ENCODE results near the gene SCAMP3.
A peak's percentile ranks its signal among the peaks of the same experiment; 100 is the strongest.
"Not testable (repeated sequence)": the region's sequence is repeated elsewhere in the genome, so short reads cannot be mapped to it uniquely, and the experiment has no call there.

SCAMP3 gene

DNA sequence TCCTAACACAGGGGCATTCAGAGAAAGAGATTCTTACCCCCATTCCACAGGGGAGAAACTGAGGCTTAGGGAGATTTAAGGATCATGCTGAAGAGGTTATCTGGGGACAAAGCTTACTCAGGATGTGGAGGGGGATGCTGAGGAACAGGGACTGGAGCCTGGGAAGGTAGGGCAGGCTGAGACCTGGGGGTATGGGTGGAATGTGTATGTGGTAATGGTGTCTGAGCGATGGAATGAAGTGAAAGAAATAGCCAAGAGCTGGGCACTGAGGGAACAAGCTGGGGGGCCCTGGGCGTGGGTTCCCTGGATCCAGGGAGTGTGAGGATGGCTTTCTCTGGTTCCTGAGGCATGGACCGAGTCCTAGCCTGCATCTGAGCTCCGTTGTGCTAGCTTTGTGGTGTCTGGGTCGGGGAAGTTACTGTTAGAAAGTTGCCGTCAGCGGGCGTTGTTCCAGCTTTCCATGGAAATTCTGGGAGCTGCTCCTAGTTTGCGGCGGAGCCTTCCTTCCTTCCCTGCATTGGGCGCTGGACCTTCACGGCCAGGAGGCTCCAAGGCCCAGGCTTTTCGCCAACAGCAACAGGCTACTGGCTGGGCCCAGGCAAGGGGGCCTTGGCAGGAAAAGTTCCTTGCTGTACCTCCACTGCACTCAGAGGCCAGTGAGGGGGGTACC, 50.6 kb downstream of the SCAMP3 start:
- H3K9me3 Mint-ChIP-seq (ENCODE audit: low read depth); H3K4me3 Mint-ChIP-seq; H3K27ac Mint-ChIP-seq; H3K36me3 Mint-ChIP-seq; H3K27me3 Mint-ChIP-seq: not testable (repeated sequence)
- H3K4me1 Mint-ChIP-seq (ENCODE audit: low read depth): peaks cover 18% of the 10 kb centered on the region

DNA sequence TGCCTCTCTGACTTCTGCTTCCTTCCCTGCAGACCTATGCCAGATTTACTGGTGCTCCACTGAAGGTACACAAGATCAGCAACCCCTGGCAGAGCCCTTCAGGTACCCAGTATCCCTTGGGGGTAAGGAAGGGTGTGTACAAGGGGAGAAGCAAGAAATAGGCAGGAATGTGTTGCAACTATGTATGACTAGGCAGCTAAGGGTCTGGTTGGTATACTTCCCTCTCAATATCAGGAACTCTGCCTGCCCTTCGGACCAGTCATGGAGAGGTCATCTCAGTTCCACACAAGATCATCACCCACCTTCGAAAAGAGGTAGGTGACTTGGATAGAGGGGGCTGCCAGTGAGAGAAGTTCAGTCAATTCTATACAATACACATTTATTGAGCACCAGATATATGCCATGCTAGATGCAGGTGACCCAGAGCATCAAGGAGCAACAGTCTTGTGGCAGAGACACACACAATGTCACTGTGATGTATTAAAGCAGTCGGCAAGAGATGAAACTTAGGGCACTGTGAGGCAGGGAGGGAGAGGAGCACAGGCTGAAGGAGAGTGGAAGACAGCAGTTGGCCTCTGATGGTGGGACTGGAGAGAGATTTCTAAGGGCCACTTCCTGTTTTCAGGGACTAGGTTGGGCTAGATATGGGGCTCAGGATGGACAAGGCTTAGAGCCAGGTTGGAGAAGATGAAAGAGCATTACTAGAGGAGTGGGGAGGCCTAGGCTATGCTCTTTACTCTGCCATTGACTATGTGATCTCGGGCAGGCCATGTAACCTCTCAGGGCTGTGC, 51.7 kb downstream of the SCAMP3 start:
- H3K27me3 Mint-ChIP-seq: no peaks in the 10 kb centered on the region
- H3K27ac Mint-ChIP-seq: peak overlapping the region; percentile 31
- H3K9me3 Mint-ChIP-seq (ENCODE audit: low read depth): no peaks in the 10 kb centered on the region
- H3K36me3 Mint-ChIP-seq: no peaks in the 10 kb centered on the region
- peaks cover 18% of the 10 kb centered on the region for H3K4me1 Mint-ChIP-seq (ENCODE audit: low read depth)
- peak overlapping the region; percentile 95 for H3K4me3 Mint-ChIP-seq

DNA sequence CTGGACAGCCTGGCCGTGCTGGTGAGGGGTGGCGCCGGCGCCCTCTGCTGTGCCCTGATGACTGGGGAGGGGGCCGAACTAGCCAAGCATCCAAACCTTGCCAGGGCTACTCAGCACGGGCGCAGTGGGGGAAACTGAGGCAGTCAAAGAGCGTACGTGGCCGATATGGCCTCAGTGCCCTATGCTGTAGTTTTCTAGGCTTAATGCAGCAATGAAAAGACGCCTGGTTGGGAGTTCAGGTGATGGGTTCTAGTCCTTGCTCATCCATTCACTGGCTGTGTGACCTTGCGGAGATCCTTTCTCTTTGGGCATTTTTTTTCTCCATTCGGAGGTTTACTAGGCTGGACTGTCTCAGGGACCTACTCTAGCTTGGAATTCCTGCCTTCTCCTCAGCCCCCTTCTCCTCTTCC, 52.8 kb downstream of the SCAMP3 start:
- H3K27ac Mint-ChIP-seq: peak overlapping the region; percentile 91

DNA sequence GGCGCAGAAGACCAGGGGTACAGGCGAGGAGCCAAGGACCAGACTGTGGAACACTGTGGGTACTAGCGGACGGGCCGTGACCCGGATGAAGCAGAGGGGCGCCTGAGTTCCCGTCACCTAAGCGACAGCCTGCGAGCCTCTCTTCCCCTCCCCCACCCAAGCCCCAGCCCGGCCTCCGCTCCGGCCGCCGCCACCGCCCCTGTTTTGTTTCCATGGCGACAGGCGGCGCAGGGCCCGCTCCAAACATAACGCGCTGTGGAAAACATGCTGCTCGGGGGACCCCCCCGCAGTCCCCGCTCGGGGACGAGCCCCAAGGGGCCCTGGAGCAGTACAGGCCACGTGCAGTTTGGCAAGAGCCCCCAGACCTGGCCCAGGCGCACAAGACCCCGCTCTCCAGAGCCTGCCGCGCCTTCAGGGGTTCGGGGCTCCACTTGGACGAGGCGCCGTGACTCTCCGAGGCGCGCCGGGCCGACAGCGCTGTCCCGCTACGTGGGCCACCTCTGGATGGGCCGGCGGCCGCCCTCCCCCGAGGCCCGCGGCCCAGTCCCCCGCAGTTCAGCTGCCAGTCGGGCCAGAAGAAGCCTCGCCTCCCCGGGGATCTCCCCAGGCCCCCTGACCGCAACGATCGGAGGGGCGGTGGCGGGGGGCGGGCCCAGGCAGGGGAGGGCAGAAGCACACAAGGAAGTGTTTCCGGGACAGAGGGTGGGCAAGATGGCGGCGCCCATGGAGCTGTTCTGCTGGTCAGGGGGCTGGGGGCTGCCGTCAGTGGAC, 53.4 kb downstream of the SCAMP3 start, which contains the start of gene MTX1:
Gene MTX1, plus strand, starts transcription at position 155 of the 771 bp plus-strand sequence. Its CDS starts 110 bp downstream, at position 265.
- no peaks in the 10 kb centered on the region for H3K27me3 Mint-ChIP-seq
- H3K27ac Mint-ChIP-seq: peak within 1 kb of the TSS; percentile 91
- peaks cover 18% of the 10 kb centered on the region for H3K4me1 Mint-ChIP-seq (ENCODE audit: low read depth)
- no peaks in the 10 kb centered on the region for H3K36me3 Mint-ChIP-seq
- H3K4me3 Mint-ChIP-seq: peak within 1 kb of the TSS; percentile 95
- no peaks in the 10 kb centered on the region for H3K9me3 Mint-ChIP-seq (ENCODE audit: low read depth)

More for the DNA sequence above, 52.8 kb downstream of the SCAMP3 start:
- Mint-ChIP-seq H3K4me1 (ENCODE audit: low read depth) (peaks cover 18% of the 10 kb centered on the region), H3K9me3 (ENCODE audit: low read depth) (no peaks in the 10 kb centered on the region), H3K36me3 (no peaks in the 10 kb centered on the region), H3K4me3 (peak overlapping the region; percentile 95), H3K27me3 (no peaks in the 10 kb centered on the region)

DNA sequence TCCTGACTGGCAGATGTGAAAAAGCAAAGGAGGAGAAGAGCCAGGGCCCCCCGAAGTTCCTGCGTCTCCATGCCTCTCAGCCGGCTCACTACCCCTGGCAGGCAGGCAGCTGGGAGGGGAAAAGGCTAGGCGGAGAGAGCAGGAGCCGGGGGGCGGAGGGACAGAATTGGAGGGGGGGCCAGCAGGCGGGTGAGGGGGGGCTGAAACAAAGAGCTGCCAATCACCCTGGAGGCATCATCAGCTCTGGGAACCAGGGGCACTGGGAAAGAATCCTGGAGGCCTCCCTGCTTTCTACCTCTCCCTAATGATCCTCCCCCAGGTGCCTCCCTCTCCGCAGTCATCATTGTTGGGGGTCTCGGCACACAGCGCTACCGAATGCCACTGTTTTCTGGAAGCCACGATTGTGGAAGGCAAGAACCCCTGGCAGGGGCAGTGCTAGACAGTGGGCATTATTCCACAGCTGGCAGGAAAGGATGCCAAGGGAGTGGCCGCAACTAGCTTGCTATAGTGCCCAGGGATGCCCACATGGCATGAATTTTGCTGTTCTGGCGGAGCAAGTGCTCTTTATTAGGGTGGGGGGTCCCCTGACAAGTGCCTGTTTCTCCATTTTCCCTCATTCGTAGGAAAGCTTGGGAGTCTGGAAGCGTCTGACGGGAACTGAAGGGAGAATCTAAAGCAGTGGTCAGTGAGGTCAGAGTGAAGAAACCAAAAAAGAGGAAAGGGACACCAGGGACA, 54.2 kb downstream of the SCAMP3 start, which contains the start of gene THBS3:
Gene THBS3, minus strand, starts transcription at position 92 of the 735 bp plus-strand sequence. Its CDS starts 21 bp downstream, at position 71.
- H3K36me3 Mint-ChIP-seq: no peaks in the 10 kb centered on the region
- H3K27me3 Mint-ChIP-seq: no peaks in the 10 kb centered on the region
- H3K27ac Mint-ChIP-seq: peak within 1 kb of the TSS; percentile 90
- H3K4me1 Mint-ChIP-seq (ENCODE audit: low read depth): peaks cover 18% of the 10 kb centered on the region
- no peaks in the 10 kb centered on the region for H3K9me3 Mint-ChIP-seq (ENCODE audit: low read depth)
- peak within 1 kb of the TSS; percentile 95 for H3K4me3 Mint-ChIP-seq

DNA sequence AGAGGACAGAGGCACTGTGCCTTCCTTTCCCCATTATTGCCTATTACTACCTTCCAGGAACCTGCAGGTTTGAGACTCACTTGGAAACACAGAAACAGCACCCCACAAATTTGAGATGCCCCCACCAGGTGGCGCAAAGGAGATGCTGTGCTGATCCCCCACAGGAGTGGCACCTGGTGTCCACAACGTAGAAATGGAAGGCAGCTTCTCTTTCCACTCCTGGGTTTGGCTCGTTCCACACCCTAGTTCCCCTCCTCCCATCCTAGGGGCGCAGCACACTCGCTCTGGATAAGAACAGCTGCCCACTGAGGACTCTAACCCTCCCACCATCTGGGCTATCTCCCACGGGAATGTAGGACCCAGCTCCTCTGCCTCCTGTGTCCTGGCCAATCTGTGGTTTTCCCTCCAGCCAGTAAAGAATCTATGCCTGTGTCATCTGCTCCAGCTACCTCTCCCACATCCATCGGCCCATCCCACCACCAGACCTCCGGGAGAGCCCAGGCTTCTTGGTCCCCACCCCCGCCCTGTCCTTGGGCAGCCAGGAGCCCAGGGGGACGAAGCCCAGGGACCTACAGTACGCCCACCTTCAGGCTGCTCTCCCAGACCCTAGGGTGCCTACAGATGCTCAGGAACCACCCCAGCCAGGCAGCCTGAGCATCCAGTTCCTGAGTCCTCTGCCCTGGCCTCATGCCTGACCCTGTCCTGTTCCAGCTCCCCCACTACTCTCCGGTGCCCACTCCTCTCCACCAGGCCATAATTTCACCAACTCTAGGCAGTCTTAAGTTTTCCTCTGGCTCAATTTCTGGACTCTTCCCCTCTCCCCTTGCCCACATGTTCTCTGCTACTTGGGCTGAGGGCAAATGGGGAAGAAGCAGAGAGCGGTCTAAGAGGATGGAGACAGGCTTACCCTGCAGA, 55.0 kb downstream of the SCAMP3 start:
- Mint-ChIP-seq H3K4me1 (ENCODE audit: low read depth) (peaks cover 18% of the 10 kb centered on the region), H3K4me3 (peak overlapping the region; percentile 71), H3K27me3 (no peaks in the 10 kb centered on the region), H3K36me3 (no peaks in the 10 kb centered on the region), H3K27ac (peak overlapping the region; percentile 61), H3K9me3 (ENCODE audit: low read depth) (no peaks in the 10 kb centered on the region)
